ENCODE data around the gene TIRAP. TPM values are rescaled to one million over a fixed set of nuclear protein-coding genes. Genes with fewer than 3 reads are reported as not detected.

TIRAP gene
- polyA plus RNA-seq, 1 experiment: 7.2 TPM

GRCh38 chr11:126339073-126339862 is 56.4 kb downstream of the TIRAP start:
- ChIA-PET CTCF (interaction anchor here (1.0 to 1.2 kb wide), 2 partner anchors 15 to 28 kb away, joined by 3 to 4 read pairs; no protein-coding TSS in a partner anchor), POLR2A (no interaction called here)
- no peak for TF ChIP-seq CTCF (IDR thresholded peaks at IDR 0.05; ENCODE audit: insufficient read depth, low read depth, low read length)
- H3K4me3 ChIP-seq (ENCODE audit: low read depth, low read length): no peak overlapping the region
- H3K36me3 ChIP-seq (ENCODE audit: control insufficient read depth, insufficient read depth, low read length): peaks cover 3% of the 10 kb centered on the region; the same call in 1 of the 2 replicates
- DNase-seq (ENCODE audit: low read depth): no peak
- H3K27me3 ChIP-seq (ENCODE audit: control insufficient read depth, insufficient read depth, low read length): no peaks in the 10 kb centered on the region

GRCh38 chr11:126339863-126340434 is 57.1 kb downstream of the TIRAP start:
- no peak for TF ChIP-seq CTCF (IDR thresholded peaks at IDR 0.05; ENCODE audit: insufficient read depth, low read depth, low read length)
- no peaks in the 10 kb centered on the region for H3K27me3 ChIP-seq (ENCODE audit: control insufficient read depth, insufficient read depth, low read length)
- H3K4me3 ChIP-seq (ENCODE audit: low read depth, low read length): no peak overlapping the region
- ChIA-PET CTCF (interaction anchor here (1.1 to 1.2 kb wide), 2 partner anchors 29 to 141 kb away, joined by 4 to 5 read pairs; no protein-coding TSS in a partner anchor), POLR2A (no interaction called here)
- DNase-seq (ENCODE audit: low read depth): no peak
- peaks cover 3% of the 10 kb centered on the region; the same call in 1 of the 2 replicates for H3K36me3 ChIP-seq (ENCODE audit: control insufficient read depth, insufficient read depth, low read length)

- no peaks in the 10 kb centered on the region for H3K27me3 ChIP-seq (ENCODE audit: control insufficient read depth, insufficient read depth, low read length)
- no peak for TF ChIP-seq CTCF (IDR thresholded peaks at IDR 0.05; ENCODE audit: insufficient read depth, low read depth, low read length)
- no peak overlapping the region for H3K4me3 ChIP-seq (ENCODE audit: low read depth, low read length)
- ChIA-PET CTCF (interaction anchor here (1.1 to 1.6 kb wide), 4 partner anchors 12 to 140 kb away, joined by 3 to 5 read pairs (median 4); no protein-coding TSS in a partner anchor), POLR2A (interaction anchor here (1.0 kb wide), 1 partner anchor 9 kb away, joined by 3 read pairs; no protein-coding TSS in a partner anchor)
- no peak for DNase-seq (ENCODE audit: low read depth)
- peaks cover 3% of the 10 kb centered on the region; the same call in 1 of the 2 replicates for H3K36me3 ChIP-seq (ENCODE audit: control insufficient read depth, insufficient read depth, low read length)
These were observed 58.2 kb downstream of the TIRAP start for GRCh38 chr11:126340960-126341606.

GRCh38 chr11:126341760-126342161 is 58.9 kb downstream of the TIRAP start:
- no peaks in the 10 kb centered on the region for H3K27me3 ChIP-seq (ENCODE audit: control insufficient read depth, insufficient read depth, low read length)
- peaks cover 3% of the 10 kb centered on the region; the same call in 1 of the 2 replicates for H3K36me3 ChIP-seq (ENCODE audit: control insufficient read depth, insufficient read depth, low read length)
- H3K4me3 ChIP-seq (ENCODE audit: low read depth, low read length): no peak overlapping the region
- no peak for DNase-seq (ENCODE audit: low read depth)
- TF ChIP-seq CTCF (IDR thresholded peaks at IDR 0.05; ENCODE audit: insufficient read depth, low read depth, low read length): no peak
- ChIA-PET CTCF (interaction anchor here (1.2 to 1.6 kb wide), 3 partner anchors 12 to 139 kb away, joined by 3 to 5 read pairs (median 3); no protein-coding TSS in a partner anchor), POLR2A (interaction anchor here (0.5 to 1.0 kb wide), 3 partner anchors 10 to 60 kb away, joined by 3 to 20 read pairs (median 5); no protein-coding TSS in a partner anchor)
